Right atrium auricular region (tissue), 2 donors: ENCODE data around the gene TCP10L. TPM values are rescaled to one million over a fixed set of nuclear protein-coding genes. Genes with fewer than 3 reads are reported as not detected.

Experiments used
- DNase-seq: peaks from one replicate; pipeline ENCODE4 v3.0.0-alpha.2; 2019; ENCODE audit warnings: low spot score
- H3K27ac ChIP-seq, 2 donors: fragments of 200-600 bp; sonication (generic); 1 replicate in 1 of 2; 2 replicates in 1 of 2; pipeline ENCODE4 v1.5.1; 2016 to 2019
- H3K27me3 ChIP-seq, 2 donors: fragments of 200-600 bp; sonication (generic); one replicate each; pipeline versions ENCODE4 v1.5.1 to v1.6.0; 2017 to 2019
- H3K36me3 ChIP-seq: fragments of 200-600 bp; sonication (generic); one replicate; pipeline ENCODE4 v1.5.1; 2016
- H3K4me1 ChIP-seq, 2 donors: fragments of 200-600 bp; sonication (generic); one replicate each; pipeline versions ENCODE4 v1.5.1 to v1.6.0; 2017 to 2019
- H3K4me3 ChIP-seq, 2 donors: fragments of 200-600 bp; sonication (generic); 1 replicate in 1 of 2; 2 replicates in 1 of 2; pipeline ENCODE4 v1.5.1; 2017 to 2019; ENCODE audit warnings: mild to moderate bottlenecking in 1 of 2, moderate library complexity in 1 of 2
- H3K9me3 ChIP-seq, 2 donors: fragments of 200-600 bp; sonication (generic); one replicate each; pipeline ENCODE4 v1.5.1; 2019
- total RNA-seq, 2 donors: library from RNA; depleted of rRNA; stranded (reverse); fragments of >200 nt; gene quantifications; one replicate each; pipeline ENCODE4 v1.1.0, GENCODE V29; 2016
- TF ChIP-seq, protein P1 (sequence below), 2 donors: fragments of 200-600 bp; sonication (generic); IDR thresholded peaks; one replicate each; pipeline ENCODE4 v1.5.1; 2019; ENCODE audit warnings: antibody characterized with exemption in 2 of 2

The TCP10L gene
- total RNA-seq, 2 donors from 2014 or later: 1.1 TPM; not detected in 1

DNA sequence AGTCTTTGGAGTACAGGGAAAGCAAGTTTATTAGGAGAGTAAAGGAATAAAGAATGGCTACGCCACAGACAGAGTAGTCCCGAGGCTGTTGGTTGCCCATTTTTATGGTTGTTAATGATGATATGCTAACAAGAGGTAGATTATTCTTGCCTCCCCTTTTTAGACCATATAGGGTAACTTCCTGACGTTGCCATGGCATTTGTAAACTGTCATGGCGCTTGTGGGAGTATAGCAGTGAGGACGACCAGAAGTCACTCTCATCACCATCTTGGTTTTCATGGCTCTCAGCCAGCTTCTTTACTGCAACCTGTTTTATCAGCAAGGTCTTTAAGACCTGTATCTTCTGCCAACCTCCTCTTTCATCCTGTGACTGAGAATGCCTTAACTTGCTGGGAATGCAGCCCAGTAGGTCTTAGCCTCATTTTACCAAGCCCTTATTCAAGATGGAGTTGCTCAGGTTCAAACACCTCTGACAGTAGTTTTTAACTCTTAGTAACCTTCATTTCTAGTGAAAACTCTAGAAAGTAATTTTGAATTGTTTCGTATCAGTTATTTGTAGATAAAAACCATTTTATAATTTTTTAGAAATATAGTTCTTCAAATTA, 26.2 kb downstream of the TCP10L start:
- peaks cover 0 to 10% of the 10 kb centered on the region in 2 donors for H3K4me1 ChIP-seq
- H3K36me3 ChIP-seq: no peaks in the 10 kb centered on the region
- no peaks in the 10 kb centered on the region for H3K27me3 ChIP-seq
- DNase-seq: no peak
- no peak overlapping the region for H3K27ac ChIP-seq
- H3K9me3 ChIP-seq: no peaks in the 10 kb centered on the region
- no peak overlapping the region for H3K4me3 ChIP-seq
- TF ChIP-seq, protein P1, sequence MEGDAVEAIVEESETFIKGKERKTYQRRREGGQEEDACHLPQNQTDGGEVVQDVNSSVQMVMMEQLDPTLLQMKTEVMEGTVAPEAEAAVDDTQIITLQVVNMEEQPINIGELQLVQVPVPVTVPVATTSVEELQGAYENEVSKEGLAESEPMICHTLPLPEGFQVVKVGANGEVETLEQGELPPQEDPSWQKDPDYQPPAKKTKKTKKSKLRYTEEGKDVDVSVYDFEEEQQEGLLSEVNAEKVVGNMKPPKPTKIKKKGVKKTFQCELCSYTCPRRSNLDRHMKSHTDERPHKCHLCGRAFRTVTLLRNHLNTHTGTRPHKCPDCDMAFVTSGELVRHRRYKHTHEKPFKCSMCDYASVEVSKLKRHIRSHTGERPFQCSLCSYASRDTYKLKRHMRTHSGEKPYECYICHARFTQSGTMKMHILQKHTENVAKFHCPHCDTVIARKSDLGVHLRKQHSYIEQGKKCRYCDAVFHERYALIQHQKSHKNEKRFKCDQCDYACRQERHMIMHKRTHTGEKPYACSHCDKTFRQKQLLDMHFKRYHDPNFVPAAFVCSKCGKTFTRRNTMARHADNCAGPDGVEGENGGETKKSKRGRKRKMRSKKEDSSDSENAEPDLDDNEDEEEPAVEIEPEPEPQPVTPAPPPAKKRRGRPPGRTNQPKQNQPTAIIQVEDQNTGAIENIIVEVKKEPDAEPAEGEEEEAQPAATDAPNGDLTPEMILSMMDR (IDR thresholded peaks at IDR 0.05): no peak

DNA sequence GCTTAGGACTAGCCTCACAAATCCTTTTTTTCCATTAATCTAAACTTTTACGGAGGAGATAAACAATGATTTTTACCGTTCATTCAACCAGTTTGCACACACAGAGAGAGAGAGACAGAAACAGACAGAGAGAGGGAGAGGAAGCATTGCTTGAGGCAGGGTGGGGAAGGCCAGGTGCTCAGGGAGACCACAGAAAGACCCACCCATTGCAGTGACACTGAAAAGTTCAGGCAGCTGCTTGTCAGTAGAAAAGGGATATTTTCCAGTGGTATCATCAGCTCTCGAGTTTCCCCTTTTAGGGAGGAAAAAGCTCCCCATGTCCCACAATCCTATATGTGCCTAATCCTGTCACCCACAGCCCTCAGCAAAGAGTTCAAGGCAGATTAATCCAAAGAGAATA, 27.2 kb downstream of the TCP10L start:
- no peak overlapping the region for H3K27ac ChIP-seq
- no peaks in the 10 kb centered on the region for H3K27me3 ChIP-seq
- TF ChIP-seq, protein P1 (IDR thresholded peaks at IDR 0.05): no peak
- no peaks in the 10 kb centered on the region for H3K36me3 ChIP-seq
- H3K4me3 ChIP-seq: no peak overlapping the region
- no peaks in the 10 kb centered on the region for H3K9me3 ChIP-seq
- no peak for DNase-seq
- peaks cover 0 to 10% of the 10 kb centered on the region in 2 donors for H3K4me1 ChIP-seq

DNA sequence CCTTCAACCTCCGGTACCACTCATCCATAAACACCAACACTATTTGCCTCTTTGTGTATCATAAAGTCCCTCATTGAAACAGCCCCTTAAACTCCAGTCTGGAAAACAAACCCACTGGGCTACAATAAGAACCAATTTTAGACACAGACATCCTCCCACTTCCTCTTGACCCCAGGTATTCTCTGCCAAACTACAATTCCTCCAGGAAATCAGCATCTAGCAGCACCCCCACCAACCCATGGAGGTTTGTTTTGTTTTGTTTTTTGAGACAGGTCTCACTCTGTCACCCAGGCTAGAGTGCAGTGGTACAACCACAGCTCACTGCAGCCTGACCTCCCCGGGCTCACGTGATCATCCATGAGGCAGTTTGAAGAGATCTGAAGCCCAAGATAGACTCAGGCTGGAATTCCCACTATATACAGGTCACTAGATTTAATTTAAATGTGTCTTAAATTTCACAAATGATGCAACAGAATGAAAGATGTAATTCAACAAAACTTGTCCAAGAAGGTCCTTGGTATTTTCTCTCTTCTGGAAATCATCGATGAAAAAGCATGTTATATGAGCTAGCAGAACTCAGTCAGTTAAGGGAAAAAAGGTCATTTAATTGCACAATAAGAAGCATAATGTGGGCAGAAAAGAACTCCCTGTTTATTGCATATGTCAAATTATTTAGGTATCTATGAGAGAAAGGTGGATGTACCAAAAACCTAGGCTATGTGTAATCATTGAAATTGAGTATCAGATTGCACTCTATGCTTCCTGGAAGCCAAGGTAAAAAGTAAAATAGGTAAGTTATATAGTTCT, 30.3 kb downstream of the TCP10L start:
- Histone ChIP-seq H3K4me1 (no peaks in the 10 kb centered on the region), H3K9me3 (no peaks in the 10 kb centered on the region), H3K27me3 (no peaks in the 10 kb centered on the region), H3K36me3 (no peaks in the 10 kb centered on the region), H3K27ac (no peak overlapping the region), H3K4me3 (no peak overlapping the region)
- TF ChIP-seq, protein P1 (IDR thresholded peaks at IDR 0.05): no peak
- DNase-seq: no peak

DNA sequence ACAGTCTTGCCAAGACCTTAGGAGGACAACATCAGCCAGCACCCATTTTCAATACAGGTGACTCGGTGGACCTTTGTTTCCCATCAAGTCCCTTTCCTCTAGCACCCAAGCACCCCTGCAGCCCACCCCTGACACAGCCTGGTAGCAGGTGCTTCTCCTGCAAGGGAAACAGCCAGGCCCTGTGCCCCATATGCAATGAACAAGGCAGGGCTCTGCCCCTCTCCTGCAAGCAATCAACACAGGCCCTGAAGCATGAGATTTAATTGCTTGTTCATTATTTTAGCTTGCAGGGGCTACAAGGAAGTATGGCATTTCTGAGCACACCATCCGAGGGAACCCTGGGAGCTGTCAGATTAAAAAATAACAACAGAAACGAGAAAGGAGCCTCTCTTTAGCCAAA, 35.4 kb downstream of the TCP10L start:
- H3K4me3 ChIP-seq: no peak overlapping the region

DNA sequence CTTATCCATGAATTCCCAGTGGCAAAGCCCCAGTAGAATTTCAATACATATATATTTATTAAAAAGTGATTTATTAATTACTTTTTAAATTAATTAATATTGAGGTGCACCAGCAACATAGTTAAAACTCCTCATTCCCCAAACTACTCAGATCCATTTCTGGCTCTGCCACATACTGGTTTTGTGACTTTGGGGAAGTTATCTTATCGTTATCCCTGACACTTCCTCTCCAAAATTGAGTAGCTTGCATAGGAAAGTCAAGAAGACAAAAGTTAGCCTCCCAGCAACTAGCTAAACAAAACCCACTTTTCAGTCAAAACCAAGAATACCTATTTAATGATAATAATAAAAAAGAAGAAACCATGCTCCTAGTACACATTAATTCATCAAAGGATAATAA, 35.9 kb downstream of the TCP10L start:
- no peaks in the 10 kb centered on the region for H3K4me1 ChIP-seq
- H3K27ac ChIP-seq: no peak overlapping the region
- no peaks in the 10 kb centered on the region for H3K36me3 ChIP-seq
- no peak overlapping the region for H3K4me3 ChIP-seq
- DNase-seq: no peak
- H3K27me3 ChIP-seq: no peaks in the 10 kb centered on the region
- no peaks in the 10 kb centered on the region for H3K9me3 ChIP-seq
- TF ChIP-seq, protein P1 (IDR thresholded peaks at IDR 0.05): no peak

More for the DNA sequence above, 35.4 kb downstream of the TCP10L start:
- TF ChIP-seq, protein P1 (IDR thresholded peaks at IDR 0.05): no peak
- no peak for DNase-seq
- Histone ChIP-seq H3K9me3 (no peaks in the 10 kb centered on the region), H3K27me3 (no peaks in the 10 kb centered on the region), H3K27ac (no peak overlapping the region), H3K4me1 (no peaks in the 10 kb centered on the region), H3K36me3 (no peaks in the 10 kb centered on the region)
